CD4-positive, alpha-beta T cell treated with Interleukin-12 subunit alpha and Interleukin-12 subunit beta, for 1 hour (primary cell): ENCODE measurements around the gene EFCAB7.

ENCODE experiments used
- DNase-seq: peaks from one replicate; pipeline ENCODE4 v3.0.0-alpha.2; 2020

EFCAB7 gene

GRCh38 chr1:63522891-63523728 lies at the start of gene EFCAB7, which contains the start of gene ITGB3BP:
Gene EFCAB7, plus strand, starts transcription at chr1:63523525. Its CDS starts 2,048 bp downstream, at chr1:63525573.
Gene ITGB3BP, minus strand, starts transcription at chr1:63523225. Its CDS starts 92 bp downstream, at chr1:63523133.
- DNase-seq, result peak; percentile 83

- no peak for DNase-seq
These were observed 47.6 kb upstream of the EFCAB7 start for GRCh38 chr1:63475761-63476160.

GRCh38 chr1:63480057-63480456 lies 43.3 kb upstream of the EFCAB7 start:
- no peak for DNase-seq

- DNase-seq, result no peak
These were observed 36.7 kb upstream of the EFCAB7 start for GRCh38 chr1:63486629-63487028.

- no peak for DNase-seq
These were observed 35.8 kb upstream of the EFCAB7 start for GRCh38 chr1:63487336-63488065.

- no peak for DNase-seq
These were observed 25.7 kb upstream of the EFCAB7 start for GRCh38 chr1:63497577-63497976.

GRCh38 chr1:63498106-63498505 lies 25.2 kb upstream of the EFCAB7 start:
- DNase-seq, result no peak

GRCh38 chr1:63501256-63501655 lies 22.1 kb upstream of the EFCAB7 start:
- no peak for DNase-seq

- DNase-seq, result no peak
These were observed 16.5 kb upstream of the EFCAB7 start for GRCh38 chr1:63506782-63507181.

GRCh38 chr1:63509718-63510117 lies 13.6 kb upstream of the EFCAB7 start:
- DNase-seq, result no peak

- no peak for DNase-seq
These were observed 10.7 kb upstream of the EFCAB7 start for GRCh38 chr1:63512584-63512983.

GRCh38 chr1:63516629-63517028 lies 6.7 kb upstream of the EFCAB7 start:
- no peak for DNase-seq

- no peak for DNase-seq
These were observed 413 bp downstream of the EFCAB7 start for GRCh38 chr1:63523738-63524137.

GRCh38 chr1:63524201-63524600 lies 876 bp downstream of the EFCAB7 start:
- no peak for DNase-seq

- no peak for DNase-seq
These were observed 9.4 kb downstream of the EFCAB7 start for GRCh38 chr1:63532727-63533126.

GRCh38 chr1:63533931-63534330 lies 10.6 kb downstream of the EFCAB7 start:
- DNase-seq, result no peak

- DNase-seq, result no peak
These were observed 11.1 kb downstream of the EFCAB7 start for GRCh38 chr1:63534406-63534805.

GRCh38 chr1:63537006-63537405 lies 13.7 kb downstream of the EFCAB7 start:
- no peak for DNase-seq

- peak; percentile 9 for DNase-seq
These were observed 14.6 kb downstream of the EFCAB7 start for GRCh38 chr1:63537940-63538339.

- DNase-seq, result no peak
These were observed 22.5 kb downstream of the EFCAB7 start for GRCh38 chr1:63545780-63546179.

GRCh38 chr1:63547621-63548294 lies 24.4 kb downstream of the EFCAB7 start:
- no peak for DNase-seq

GRCh38 chr1:63548303-63548702 lies 25.0 kb downstream of the EFCAB7 start:
- DNase-seq, result no peak

GRCh38 chr1:63548877-63549276 lies 25.6 kb downstream of the EFCAB7 start:
- peak; percentile 11 for DNase-seq

- DNase-seq, result no peak
These were observed 32.2 kb downstream of the EFCAB7 start for GRCh38 chr1:63555480-63555879.
